ENCODE data around the gene NEK9.

DNA sequence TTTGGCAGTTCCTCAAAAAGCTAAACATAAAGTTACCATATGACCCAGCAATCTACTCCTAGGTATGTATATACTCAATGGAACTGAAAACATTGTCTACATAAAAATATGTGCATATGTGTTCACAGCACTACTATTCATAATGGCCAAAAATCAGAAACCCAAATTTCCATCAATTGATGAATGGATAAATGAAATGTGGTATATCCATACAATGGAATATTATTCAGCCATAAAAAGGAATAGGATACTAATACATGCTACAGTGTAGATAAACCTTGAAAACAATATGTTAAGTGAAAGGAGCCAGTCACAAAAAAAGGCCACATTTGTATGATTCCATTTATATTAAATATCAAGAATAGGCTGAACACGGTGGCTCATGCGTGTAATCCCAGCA is 66.4 kb downstream of the NEK9 start:
- TF ChIP-seq POLR2A (IDR thresholded peaks at IDR 0.05; ENCODE audit: low read length), result no peak
- no peak for TF ChIP-seq GATA1 (IDR thresholded peaks at IDR 0.05; ENCODE audit: low read depth, low read length)
